Measurements from ENCODE around the gene MARK3.
"Not testable (repeated sequence)": the region's sequence is repeated elsewhere in the genome, so short reads cannot be mapped to it uniquely, and the experiment has no call there.

Gene MARK3

DNA sequence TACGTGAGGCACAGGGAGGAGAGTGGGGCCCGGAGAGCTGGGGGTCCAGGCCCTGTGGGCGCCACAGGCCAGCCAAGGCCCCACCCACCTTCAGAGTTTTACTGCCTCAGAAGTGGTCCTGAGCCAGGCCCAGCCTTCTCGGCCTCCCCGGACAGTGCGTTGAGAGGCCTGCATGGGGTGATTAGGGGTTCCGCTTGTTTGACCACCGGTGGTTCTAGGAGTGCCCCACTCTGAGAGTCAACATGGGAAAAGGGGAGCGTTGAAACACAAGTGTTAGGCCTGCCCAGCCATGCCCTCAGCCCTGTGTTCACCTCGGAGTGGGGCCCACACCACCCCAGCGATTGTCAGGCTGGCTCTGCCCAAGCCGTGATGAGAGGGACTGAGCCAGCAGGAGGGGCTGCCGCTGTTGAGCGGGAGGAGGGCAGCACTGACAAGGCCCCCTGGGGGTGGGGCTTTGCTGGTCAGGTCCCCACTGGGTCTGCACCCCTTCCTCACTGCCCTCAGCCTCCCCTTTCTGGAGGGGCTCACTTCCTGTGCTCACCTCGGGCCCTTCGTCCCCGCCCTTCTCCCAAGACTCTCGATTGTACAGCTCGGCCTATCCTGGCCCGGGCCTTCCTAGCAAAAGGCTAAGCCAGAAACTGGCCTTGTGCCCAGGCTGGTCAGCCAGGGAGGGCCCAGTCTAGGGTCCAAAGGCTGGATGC, 132.7 kb downstream of the MARK3 start:
- peak; percentile 50 for DNase-seq

DNA sequence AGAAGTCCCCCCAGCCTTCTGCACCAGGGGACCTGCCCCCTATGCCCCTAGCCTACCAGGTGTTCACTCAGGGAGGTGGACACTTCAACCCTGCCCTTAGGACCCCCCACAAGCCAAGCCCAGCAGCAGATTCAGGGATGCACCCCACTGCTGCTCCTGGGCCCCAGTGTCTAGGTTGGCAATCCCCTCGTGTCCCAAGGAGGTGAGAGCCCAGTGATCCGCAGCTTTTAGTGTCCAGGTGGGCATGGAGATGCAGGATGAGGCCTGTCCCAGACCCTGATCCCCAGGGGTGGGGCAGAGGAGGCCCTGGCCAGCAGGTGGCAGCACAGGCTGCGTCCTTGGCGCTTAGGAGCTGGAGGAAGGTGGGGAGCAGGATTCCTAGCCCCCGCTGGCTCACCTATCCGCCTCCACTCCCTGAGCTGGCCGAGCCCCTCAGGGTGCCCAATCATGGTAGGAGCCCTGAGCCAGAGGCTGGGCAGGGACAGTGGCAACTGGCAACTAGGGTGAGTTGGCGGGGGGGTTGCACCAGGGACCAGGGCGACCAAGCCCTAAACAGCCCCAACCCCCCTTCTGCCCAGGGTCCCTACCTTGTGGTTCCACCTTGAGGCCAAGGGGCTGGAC, 133.3 kb downstream of the MARK3 start:
- DNase-seq, result peak; percentile 98

GRCh38 chr14:103519043-103519836, 134.0 kb downstream of the MARK3 start:
- DNase-seq, result peak; percentile 45

- DNase-seq, result no peak
Observed at GRCh38 chr14:103519837-103520212, 134.6 kb downstream of the MARK3 start.

DNA sequence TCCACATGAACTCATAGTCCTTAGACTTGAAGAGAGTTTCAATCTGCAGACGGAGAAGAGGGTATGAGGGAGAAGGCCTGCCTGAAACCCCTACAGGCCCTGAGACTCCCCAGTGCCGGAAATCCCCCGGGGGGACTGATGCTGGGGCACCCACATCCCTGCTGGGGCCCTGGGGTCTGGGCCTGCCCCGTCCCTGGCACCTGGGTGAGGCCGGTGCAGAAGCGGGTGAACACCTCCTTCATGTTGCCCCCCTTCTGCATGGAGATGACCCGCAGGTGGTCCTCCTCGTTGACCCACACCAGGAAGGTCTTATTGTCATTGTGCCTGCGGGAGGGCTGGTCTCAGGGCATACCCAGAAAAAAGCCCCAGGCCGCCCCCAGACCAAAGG, 135.0 kb downstream of the MARK3 start:
- DNase-seq, result no peak

GRCh38 chr14:103520657-103521437, 135.6 kb downstream of the MARK3 start:
- peak; percentile 99 for DNase-seq

- peak; percentile 89 for DNase-seq
Observed at GRCh38 chr14:103521438-103521950, 136.3 kb downstream of the MARK3 start.

DNA sequence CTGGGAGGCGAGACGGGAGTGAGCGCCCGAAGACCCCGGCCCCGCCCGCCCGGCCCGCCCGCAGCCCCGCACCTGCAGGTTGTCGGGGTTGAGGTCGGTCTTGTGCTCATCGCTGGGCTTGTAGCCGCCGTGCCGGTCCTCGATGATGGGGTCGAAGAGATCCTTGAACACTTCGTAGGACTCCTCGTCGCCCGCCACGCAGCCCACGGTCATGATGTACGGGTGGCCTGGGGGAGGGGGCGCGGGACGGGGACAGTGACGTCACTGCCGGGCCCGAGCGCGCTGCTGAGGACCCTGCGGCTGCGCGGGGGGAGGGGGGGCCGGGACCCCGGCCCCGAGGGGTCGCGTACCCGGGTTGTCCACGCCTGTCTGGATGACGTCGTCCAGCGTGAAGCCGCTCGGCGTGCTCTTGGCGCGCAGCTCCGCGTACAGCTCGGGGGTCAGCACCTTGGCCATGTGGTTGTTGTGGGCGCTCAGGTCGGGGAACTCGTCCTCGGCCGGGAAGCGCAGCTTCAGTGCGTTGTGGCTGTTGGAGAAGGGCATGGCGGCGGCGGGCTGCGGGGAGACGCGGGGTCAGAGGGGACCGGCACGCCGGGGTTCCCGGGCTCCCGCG, 136.8 kb downstream of the MARK3 start:
- peak; percentile 76 for DNase-seq

DNA sequence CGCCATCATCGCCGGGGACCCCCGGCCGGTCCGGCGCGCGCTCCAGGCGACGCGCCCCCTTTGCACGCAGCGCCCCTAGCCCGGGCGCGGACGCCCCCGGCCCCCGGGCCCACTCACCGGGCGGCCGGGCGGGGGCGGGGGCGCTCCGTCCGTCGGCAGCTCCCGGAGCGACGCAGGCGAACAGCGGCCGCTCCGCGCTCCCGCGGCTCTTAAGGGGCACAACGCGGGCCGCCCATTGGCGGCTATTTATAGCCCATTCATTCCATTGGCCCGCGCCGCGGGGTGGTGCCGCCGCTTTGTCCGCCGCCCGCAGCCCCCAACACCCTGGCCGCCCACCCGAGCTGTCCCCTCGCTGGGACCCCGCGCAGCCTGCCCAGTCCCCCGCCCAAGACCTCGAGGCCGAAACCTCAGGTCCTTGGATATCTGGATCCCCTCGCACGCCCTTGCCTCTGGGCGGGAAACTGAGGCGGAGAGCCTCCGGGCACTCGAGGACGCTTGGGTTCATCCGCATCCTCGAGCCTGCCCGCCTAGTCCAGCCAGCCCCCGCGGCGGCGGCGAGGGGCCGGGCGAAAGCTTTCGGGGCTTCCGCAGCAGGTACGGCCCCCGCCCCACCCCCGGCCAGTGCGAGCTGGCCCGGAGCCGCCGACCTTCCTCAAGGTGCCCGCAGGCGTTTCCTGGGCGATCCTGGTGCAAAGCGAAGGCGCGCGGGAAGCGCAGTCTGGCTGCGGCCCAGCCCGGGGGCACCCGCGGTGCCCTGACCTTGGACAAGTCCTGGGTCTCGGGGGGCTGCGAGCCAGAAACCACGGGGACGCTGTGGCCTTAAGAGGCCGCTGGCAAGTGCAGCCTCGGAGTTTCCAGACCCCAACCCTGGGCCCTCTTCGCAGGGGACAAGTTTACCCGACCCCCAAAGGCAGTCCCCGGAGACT, 137.7 kb downstream of the MARK3 start, which contains the start of gene CKB:
Gene CKB, minus strand, starts transcription at position 182 of the 926 bp plus-strand sequence. CDS start 337 bp downstream, outside the sequence.
- peak; percentile 48 for DNase-seq

DNA sequence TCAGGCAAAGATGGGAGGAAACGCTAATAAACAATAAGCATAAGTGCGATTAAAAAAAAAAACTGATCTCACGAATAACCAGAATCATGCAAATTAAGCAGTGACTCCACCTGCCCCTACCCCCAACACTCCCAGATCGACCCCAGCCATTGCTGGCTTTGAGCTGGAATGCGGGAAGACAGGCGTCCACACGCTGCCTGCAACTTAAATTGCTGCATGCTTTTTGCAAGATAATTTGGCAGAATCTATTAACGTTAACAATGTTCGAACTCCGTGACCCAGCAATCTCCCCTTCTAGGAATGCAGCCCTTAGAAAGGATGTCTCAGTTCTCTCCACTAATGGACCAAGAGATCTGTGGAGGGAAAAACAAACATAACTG, 138.3 kb downstream of the MARK3 start:
- peak; percentile 41 for DNase-seq

- peak; percentile 41 for DNase-seq
Observed at GRCh38 chr14:103524002-103524935, 139.1 kb downstream of the MARK3 start.

DNA sequence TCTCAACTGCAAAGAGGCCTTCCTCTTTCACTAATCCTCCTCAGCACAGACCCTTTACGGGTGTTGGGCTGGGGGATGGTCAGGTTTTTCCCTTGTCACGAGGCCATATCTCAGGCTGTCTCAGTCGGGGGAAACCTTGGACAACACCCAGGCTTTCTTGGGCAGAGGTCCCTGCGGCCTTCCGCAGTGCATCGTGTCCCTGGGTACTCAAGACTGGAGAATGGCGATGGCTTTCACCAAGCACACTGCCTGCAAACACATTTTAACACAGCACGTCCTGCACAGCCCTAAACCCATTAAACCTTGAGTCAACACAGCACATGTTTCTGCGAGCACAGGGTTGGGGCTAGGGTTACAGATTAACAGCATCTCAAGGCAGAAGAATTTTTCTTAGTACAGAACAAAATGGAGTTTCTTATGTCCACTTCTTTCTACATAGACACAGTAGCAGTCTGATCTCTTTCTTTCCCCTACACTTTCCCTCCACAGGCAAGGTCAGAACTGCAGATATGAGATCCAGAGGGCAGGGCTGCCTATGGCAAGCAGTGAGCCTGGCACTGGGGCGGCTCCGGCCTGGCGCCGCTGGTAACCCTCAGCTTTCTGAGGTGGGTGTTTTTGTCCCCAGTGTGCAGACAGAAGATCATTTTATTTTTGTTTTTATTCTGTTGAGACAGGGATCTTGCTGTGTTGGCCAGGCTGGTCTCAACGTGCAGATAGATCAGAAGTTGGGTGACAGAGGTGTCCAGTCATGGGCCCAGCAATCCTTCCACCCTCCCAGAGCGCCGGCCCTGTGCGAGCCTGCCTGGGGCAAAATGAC, 140.4 kb downstream of the MARK3 start:
- not testable (repeated sequence) for DNase-seq

DNA sequence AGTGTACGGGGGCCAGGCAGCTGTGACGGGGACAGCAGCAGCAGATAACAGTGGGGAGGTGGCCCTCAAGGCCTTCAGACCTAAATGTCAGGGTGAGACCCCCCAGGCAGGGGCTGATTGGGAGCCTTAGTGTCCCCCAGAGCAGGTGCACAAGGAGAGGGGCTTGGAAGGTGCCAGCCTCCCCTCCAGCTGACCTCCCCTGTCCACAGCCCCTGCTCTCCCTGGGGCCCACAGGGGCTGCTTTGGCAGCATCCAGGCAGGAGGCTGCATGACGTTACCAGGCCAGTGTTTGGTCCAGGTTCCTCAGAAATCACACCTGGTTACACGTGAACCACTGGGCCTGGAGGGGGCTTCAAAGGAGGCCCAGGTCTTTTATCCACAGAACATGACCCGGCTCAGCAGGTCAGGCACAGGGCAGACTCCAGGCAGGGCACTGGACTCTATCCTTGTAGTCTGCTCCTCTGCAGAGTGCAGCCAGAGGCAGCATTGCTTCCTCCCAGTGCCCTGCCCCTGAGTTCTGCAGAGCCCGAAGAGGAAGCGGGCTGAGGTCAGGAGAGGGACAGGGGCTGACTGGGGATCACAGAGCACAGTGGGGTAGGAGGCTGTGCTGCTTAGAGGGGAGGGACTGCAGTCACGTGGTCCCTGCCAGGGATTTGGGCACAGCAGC, 141.2 kb downstream of the MARK3 start:
- DNase-seq, result no peak

DNA sequence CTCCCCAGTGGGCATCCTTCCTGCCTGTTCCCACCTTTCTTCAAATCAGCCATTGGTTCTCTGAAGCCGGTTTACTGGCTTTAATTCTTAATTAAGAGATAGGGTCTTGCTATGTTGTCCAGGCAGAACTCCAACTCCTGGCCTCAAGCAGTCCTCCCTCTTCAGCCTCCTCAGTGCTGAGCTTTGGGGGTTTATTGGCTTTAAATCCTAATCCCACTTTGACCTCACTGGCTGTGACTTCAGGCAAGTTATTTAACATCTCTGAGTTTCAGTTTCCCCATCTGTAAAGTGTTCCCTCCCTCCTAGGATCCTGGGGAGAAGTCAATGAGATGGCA, 141.7 kb downstream of the MARK3 start:
- no peak for DNase-seq

- no peak for DNase-seq
Observed at GRCh38 chr14:103527408-103528145, 142.4 kb downstream of the MARK3 start.

DNA sequence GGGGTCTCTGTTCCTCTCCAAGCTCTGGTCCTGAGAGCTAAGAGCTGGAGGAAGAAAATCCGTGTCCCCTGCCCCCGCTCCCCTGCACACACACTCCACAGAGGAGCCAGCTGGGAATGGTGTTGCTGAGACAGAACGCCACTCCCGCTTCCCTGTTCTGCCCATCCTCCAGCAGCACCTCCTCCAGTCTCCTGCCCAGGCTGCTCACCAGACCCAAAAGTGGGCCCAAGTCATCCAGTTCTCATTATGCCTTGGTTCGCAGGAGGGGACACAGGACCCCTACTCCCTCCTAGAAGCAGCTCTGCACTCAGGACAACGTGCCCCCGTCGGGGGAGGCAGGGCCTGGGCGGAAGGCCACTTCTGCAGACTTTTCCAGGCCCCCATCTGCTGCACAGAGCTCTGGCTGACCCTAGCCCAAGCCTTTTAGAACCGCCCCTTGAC, 143.0 kb downstream of the MARK3 start:
- DNase-seq, result no peak

- DNase-seq, result peak; percentile 99
Observed at GRCh38 chr14:103528587-103529382, 143.6 kb downstream of the MARK3 start, which contains the start of gene TRMT61A. TRMT61A (plus strand) TSS chr14:103529196; CDS start chr14:103529979, 783 bp downstream.

All from 8988T (cell line).